Psoas muscle (tissue), 8 donors: ENCODE data around the gene STOM. TPM values are rescaled to one million over a fixed set of nuclear protein-coding genes. Genes with fewer than 3 reads are reported as not detected.

Experiments
- ATAC-seq, 4 donors: fragments of 200-7000 bp; cut with Tn5 transposase; one replicate each; pipeline ENCODE4 v1.9.1; 2020; ENCODE audit warnings: moderate library complexity in 3 of 4, mild to moderate bottlenecking in 2 of 4
- DNase-seq, 2 donors: peaks; one replicate each; pipeline ENCODE4 v3.0.0-alpha.2; 2020
- H3K27ac ChIP-seq: fragments of 200-600 bp; one replicate; pipeline ENCODE4 v1.8.0; 2022
- H3K27me3 ChIP-seq, 3 donors: fragments of 200-600 bp in 1 of 3; one replicate each; pipeline versions ENCODE4 v1.6.1 to v1.8.0; 2013 to 2022; ENCODE audit warnings: low read length in 2 of 3, mild to moderate bottlenecking in 2 of 3, moderate library complexity in 1 of 3; ENCODE audit not compliant: insufficient read depth in 3 of 3
- H3K36me3 ChIP-seq, 2 donors: fragments of 200-600 bp in 1 of 2; one replicate each; pipeline versions ENCODE4 v1.6.1 to v1.8.0; 2013 to 2022; ENCODE audit warnings: low read depth in 1 of 2, mild to moderate bottlenecking in 1 of 2, moderate library complexity in 1 of 2; ENCODE audit not compliant: insufficient read depth in 1 of 2
- H3K4me1 ChIP-seq: fragments of 200-600 bp; one replicate; pipeline ENCODE4 v1.8.0; 2022
- H3K4me3 ChIP-seq: fragments of 200-600 bp; one replicate; pipeline ENCODE4 v1.8.0; 2022; ENCODE audit warnings: mild to moderate bottlenecking
- H3K9me3 ChIP-seq: fragments of 200-600 bp; one replicate; pipeline ENCODE4 v1.8.0; 2022
- CTCF ChIP-seq: fragments of 200-600 bp; IDR thresholded peaks from one replicate; pipeline ENCODE4 v1.8.0; 2022; ENCODE audit warnings: antibody characterized with exemption
- WGBS, 3 donors: extraction: QIAGEN DNeasy Blood & Tissue Kit; methylation state at CpG; one replicate each; pipeline versions ENCODE4 v1.1.6 to v1.1.7; 2013; 5-methylcytosine and 5-hydroxymethylcytosine counted together
- intact Hi-C, 2 donors: fragments of 100-400 bp; cut with DNase I; formaldehyde crosslinking; loops; one replicate each; pipeline versions ENCODE4 v1.11.0 to v1.14.2; 2022
- polyA plus RNA-seq, 3 donors: library from polyadenylated mRNA; stranded (reverse); fragments of 200-250 nt; gene quantifications; one replicate each; pipeline ENCODE4 v1.2.3, GENCODE V29; 2013
- total RNA-seq, 4 donors: library from RNA; stranded (reverse); fragmentation: NEBNext Ultra II Directional in 2 of 4; extraction: Animal tissue kit (Norgen Biotek cat#: 25700) in 2 of 4; gene quantifications; one replicate each; pipeline versions ENCODE4 v1.2.1 to v1.2.4, GENCODE V29; 2021 to 2023
- donor health status: healthy with polysubstance abuse.
- donor health status: DM: no; HTN: no; CAD: no; lungs with moderate emphysema.
- donor health status: Bipolar disorder and iron deficiency.
- donor health status: healthy.
- donor health status: DM: yes; HTN: yes; CAD: no.
- donor health status: DM: no; HTN: no; CAD: no.
- donor health status: DM: no; HTN: no; CAD: no.
- donor health status: DM: yes; HTN: yes; CAD: no.

Gene STOM
- total and polyA plus RNA-seq, 7 donors: 53.2 to 237 (median 89.6) TPM

- DNase-seq (no peak), ATAC-seq (peak in 1 of 4 donors; percentile 25)
- Histone ChIP-seq H3K4me1 (peaks cover 88% of the 10 kb centered on the region), H3K4me3 (no peak overlapping the region), H3K27ac (peak overlapping the region; percentile 71), H3K9me3 (no peaks in the 10 kb centered on the region), H3K27me3 (no peaks in the 10 kb centered on the region), H3K36me3 (peaks cover 11 to 71% of the 10 kb centered on the region in 2 donors)
- WGBS, 3 donors: 61 to 74% (median 71%) methylated on average over 5 of the region's 5 CpGs
- intact Hi-C loops: no loop called here
- TF ChIP-seq CTCF: no peak
These were observed 15.3 kb downstream of the STOM start for GRCh38 chr9:121354762-121355161.

- 50 to 58% (median 53%) methylated on average over 5 of the region's 5 CpGs for WGBS, 3 donors
- intact Hi-C loops: no loop called here
- ATAC-seq: peak in 3 of 4 donors; percentile 28 to 44 (median 32)
These were observed 15.9 kb downstream of the STOM start for GRCh38 chr9:121354141-121354540.

GRCh38 chr9:121353241-121354061, 16.6 kb downstream of the STOM start:
- intact Hi-C loops: no loop called here
- no peak for DNase-seq
- ATAC-seq: no peak
- TF ChIP-seq CTCF: no peak
- Histone ChIP-seq H3K27me3 (no peaks in the 10 kb centered on the region), H3K36me3 (peaks cover 11 to 83% of the 10 kb centered on the region in 2 donors), H3K9me3 (no peaks in the 10 kb centered on the region), H3K4me1 (peaks cover 88% of the 10 kb centered on the region), H3K4me3 (no peak overlapping the region), H3K27ac (peak overlapping the region; percentile 71)
- 68 to 80% (median 70%) methylated on average over 9 of the region's 9 CpGs for WGBS, 3 donors

More at GRCh38 chr9:121354141-121354540, 15.9 kb downstream of the STOM start:
- Histone ChIP-seq H3K4me3 (no peak overlapping the region), H3K27ac (peak overlapping the region; percentile 71), H3K9me3 (no peaks in the 10 kb centered on the region), H3K4me1 (peaks cover 88% of the 10 kb centered on the region), H3K27me3 (no peaks in the 10 kb centered on the region), H3K36me3 (peaks cover 11 to 76% of the 10 kb centered on the region in 2 donors)
- no peak for DNase-seq
- no peak for TF ChIP-seq CTCF

- no peak overlapping the region for H3K4me3 ChIP-seq
- H3K4me1 ChIP-seq: peaks cover 85% of the 10 kb centered on the region
- intact Hi-C loops: no loop called here
- H3K27ac ChIP-seq: peak overlapping the region; percentile 59
- H3K9me3 ChIP-seq: no peaks in the 10 kb centered on the region
- TF ChIP-seq CTCF: no peak
- no peaks in the 10 kb centered on the region for H3K27me3 ChIP-seq
- H3K36me3 ChIP-seq: peaks cover 28 to 96% of the 10 kb centered on the region in 2 donors
- peak in 3 of 4 donors; percentile 28 to 51 (median 49) for ATAC-seq
- 2 to 7% (median 4%) methylated on average over 2 of the region's 2 CpGs for WGBS, 3 donors
- DNase-seq: peak; percentile 56 to 68
These were observed 19.0 kb downstream of the STOM start for GRCh38 chr9:121350993-121351561.
